ENCODE data around the gene DIPK1C.

Gene DIPK1C

DNA sequence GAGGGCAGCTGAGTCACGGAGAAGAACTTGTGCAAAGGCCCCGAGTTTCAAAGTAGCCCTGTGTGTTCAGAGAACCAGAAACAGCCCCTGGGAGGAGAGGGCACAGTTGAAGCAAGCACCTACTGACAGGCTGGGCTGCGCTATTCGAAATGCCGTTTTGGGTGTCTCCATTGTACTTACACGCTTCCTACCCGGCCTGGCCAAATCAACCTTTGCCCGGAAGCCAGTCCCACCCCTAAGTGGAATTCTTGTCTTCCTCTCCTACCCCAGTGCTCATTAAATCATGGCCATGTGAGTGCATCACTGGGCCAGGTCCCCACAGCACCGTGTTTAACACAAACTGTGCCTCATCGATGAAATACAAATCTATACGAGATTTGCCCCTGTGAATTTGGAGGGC lies 6.0 kb downstream of the DIPK1C start:
- no peak for DNase-seq (ENCODE audit: low spot score)

DNA sequence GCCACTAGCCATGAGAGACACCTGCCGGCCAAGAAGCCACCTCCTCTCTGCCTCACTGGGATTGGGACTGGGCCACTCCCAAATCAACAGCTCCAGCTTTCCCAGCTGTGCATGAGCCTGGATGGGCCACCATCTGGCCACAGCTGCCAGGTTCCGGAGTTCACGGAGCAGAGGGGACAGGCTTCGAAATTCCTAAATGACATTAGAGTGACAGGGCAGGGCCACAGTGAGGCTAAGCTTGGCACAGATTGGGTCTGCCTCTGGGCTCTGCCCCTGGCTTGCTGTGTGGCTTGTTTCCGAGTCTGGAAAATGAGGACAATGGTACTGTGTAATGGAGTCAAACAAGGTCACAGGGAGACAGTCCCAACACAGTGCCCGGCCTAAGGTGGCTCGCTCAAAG lies 6.5 kb downstream of the DIPK1C start:
- DNase-seq (ENCODE audit: low spot score), result no peak

DNA sequence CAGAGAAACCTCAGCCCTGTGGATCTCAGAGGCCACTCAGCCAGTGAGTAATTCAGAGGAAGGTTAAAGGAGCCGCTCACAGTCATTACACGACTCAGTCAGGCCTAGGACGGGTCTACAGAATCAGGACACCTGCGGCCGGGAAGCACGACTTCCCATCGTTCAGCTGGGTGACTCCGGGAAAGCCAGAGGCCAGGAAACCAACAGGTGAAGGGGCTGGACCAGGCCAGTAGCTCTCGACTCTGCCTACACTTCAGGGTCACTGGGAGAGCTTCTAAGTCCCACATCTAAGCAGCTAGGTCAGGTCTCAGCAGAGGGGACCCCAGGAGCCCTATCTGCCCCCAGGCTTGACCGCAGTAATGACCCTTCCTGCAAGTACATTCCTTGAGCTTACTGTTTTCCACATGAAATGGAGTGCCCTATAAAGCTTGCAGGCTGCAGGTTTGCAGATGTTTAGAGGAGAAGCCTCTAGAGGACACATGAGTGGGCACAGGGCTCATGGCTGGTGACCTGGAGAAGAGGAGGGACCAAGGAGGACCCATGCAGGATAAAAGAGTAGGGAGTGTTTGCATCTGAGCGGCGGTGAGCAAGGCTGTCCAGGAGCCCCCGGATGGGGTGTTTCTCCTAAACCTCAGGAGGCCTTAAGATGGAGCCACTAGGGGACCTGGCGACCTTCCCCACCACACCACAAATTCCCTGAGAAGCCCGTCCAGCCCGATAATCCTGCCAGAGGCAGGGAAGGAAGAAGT lies 9.5 kb downstream of the DIPK1C start:
- no peak for DNase-seq (ENCODE audit: low spot score)

DNA sequence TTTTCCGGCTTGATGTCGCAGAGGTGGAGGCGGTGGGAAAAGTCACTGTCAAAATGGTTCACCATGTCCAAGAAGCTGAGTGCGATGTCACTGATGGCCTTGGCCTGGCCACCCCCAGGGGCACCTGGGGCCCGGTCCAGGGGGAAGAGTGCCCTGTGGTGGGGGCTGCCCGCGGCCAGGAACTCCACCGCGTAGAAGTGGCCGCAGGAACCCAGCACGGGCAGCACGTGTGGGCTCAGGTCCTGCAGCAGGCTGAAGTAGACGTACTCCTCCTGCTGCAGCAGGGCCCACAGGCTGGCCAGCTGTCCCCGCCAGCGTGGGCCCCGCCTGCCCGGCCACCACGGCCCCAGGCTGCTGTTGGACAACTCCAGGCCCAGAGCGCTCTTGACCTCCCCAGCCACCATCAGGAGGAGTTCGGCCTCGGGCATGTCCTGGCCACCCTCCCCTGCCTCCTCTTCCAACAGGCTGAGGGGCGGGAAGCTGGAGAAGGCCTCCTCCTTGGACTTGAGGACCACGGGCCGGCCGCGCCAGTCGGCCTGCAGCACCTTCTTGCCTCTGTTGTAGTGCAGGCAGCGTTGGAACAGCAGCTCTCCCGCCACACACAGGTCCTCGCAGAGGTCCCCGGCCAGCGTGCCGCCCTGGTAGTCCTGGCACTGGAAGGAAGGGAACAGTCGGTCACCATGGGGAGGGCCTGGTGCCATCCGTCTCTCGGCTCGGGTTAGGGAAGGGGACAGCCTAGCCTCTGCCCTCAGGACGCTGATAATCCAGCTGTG lies 10.3 kb downstream of the DIPK1C start:
- no peak for DNase-seq (ENCODE audit: low spot score)

DNA sequence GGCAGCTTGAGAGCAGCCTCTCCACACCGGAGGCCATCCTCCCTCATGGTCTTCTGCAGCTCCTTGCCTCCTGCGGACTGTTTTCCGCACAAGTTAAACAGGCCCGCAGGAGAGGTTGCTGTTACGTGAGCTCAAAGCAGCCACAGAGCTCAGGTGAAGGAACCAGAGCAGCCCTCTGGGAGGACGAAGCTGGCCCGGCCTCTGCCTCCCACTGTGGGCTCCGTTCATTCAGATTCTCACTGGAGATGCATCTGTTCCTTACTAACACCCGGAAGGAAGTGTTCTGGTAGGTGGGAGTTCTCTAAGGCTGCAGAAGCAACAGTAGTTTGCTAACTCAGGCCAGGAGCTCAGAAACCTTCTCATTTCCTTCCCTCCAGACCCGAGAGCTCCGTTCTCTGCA lies 10.9 kb downstream of the DIPK1C start:
- no peak for DNase-seq (ENCODE audit: low spot score)

DNA sequence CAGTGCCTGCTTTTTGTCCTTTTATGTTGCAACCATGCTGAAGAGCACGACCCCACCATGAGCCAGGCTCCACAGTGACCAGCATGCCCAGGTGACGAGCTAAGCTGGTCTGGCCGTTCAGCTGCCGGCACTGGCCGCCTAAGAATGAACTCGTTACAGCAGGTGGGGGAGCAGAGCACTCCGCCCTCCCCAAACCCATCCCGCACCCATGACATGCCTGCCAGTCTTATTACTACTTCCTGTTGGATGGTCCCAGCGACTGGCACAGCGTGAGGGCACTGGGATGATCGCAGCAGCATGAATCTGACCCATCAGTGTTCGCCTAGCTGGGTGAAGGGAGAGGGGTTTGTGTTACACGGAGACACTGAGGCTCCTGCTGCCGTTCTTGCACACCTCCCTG lies 11.5 kb downstream of the DIPK1C start:
- no peak for DNase-seq (ENCODE audit: low spot score)

DNA sequence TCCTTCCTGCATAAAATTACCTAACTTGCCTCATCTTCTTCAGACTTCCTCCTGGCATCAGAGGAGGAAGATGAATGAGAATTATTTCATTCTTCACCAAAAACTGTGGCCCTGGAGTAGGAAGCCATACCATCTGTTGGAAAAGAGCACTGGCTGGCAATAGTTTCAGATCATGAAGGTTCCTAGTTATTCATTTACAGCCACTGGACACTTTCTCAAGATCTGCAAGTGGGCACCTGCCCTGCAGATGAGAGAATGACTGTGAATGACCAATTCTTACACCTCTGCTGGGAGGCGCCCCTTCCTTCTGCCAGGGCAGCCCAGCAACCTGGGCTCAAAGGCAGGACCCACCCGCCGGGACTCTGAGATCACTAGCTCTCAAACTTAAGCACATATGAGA lies 13.0 kb downstream of the DIPK1C start:
- no peak for DNase-seq (ENCODE audit: low spot score)

DNA sequence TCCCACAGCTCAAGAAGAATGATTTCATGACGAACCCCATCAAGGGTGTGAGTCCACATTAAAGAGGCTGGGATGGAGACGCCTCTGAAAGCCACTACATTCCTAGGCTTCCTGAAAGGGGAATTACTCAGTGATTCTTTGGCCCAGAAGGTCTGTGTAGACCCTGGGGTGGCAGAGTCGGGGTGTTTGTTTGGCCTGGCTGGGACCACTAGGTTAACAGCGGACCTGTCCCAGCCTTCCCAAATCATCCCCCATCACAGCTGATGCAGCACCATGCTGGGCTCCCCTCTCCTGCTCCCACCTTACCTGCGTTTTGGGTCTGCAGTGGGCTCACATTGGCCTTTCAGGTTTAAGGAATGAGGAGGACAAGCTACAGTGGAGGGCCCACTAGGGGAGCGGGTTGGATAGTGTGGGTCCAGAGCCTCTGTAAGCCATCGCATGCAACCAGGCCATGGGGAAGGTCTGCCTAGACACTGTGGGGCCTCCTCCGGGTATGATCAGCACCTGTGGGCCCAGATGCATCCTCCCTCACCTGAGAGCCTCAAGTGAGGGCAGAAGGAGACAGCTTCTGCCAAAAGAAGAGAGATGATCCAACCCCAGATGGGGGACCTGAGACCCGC lies 16.2 kb downstream of the DIPK1C start:
- DNase-seq (ENCODE audit: low spot score), result no peak

DNA sequence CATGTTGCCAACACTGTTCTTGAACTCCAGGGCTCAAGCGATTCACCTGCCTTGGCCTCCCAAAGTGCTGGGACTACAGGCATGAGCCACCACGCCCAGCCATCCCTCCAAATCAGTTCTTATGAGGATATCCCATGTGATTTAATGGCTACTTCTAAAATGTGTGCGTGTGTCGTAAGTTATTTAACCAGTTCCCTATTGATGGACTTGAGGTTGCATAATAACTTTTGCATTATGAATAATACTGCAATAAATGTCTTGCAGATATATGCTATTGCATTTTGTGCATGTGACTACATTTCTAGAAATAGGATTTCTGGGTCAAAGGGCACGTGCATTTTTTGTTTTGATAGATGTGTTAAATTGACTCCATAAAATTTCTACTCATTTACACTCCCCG lies 19.0 kb downstream of the DIPK1C start:
- DNase-seq (ENCODE audit: low spot score), result no peak

DNA sequence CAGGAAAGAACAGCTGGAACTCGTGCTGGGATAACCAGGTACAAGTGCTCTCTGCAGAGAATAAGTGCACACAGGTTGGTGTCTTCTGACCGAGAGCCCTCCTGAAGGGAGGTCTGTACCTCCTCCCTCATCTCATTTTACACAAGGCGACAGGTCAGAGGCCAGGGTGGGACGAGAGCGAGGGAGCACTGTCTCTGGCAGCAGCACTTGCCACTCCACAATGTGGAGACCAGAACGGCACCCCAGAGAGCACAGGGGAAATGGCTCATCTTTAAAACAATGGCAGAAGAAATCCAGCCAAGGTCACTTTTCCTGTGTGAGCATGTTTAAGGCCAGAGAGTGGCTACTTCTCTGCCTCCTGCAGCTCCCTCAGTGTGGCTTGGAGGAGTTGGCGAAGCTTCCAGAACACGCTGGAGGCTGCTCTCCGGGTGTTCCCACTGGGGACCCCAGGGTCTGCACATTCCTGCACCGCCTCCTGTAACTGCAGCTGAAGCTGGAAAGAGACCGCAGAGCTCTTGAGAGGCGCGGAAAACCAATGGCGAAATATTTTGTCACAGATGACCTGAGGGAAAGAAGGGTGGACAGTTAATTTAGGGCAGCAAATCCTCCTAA lies 20.8 kb downstream of the DIPK1C start:
- DNase-seq (ENCODE audit: low spot score), result no peak

DNA sequence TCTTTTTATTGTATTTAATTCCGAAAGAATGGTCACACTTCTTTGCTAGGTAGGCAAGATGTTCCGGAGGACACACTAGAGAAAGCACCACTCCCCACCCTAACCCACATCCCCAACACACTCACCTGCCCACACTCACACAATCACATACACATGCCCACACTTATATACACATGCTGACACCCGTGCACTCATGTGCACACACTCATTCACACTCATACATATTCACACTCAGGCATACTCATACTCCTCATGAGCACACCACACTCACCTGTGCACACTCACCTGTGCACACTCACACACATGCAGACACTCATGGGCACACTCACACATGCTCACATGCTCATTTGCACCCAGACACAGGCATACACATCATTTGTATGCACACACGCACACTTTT lies 21.4 kb downstream of the DIPK1C start:
- no peak for DNase-seq (ENCODE audit: low spot score)

DNA sequence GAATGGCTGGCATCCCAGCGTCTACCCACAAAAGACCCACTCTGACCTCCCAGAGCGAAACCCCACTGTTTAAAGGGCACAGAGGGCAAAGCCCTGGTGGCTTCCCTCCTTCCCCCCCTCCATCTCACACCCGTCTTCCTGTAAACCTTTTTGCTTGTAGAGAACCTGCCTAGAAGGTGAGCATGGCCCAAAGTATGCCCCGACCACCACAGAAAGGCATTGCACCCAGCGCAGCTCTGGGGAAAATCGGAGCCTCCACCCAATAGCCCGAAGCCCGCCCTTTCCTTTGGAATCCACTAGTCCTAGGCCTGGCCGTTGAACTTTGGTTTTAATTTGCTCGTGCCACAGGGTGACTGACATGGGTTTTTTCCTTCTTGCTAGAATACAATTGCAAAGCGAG lies 22.6 kb downstream of the DIPK1C start:
- DNase-seq (ENCODE audit: low spot score), result no peak

DNA sequence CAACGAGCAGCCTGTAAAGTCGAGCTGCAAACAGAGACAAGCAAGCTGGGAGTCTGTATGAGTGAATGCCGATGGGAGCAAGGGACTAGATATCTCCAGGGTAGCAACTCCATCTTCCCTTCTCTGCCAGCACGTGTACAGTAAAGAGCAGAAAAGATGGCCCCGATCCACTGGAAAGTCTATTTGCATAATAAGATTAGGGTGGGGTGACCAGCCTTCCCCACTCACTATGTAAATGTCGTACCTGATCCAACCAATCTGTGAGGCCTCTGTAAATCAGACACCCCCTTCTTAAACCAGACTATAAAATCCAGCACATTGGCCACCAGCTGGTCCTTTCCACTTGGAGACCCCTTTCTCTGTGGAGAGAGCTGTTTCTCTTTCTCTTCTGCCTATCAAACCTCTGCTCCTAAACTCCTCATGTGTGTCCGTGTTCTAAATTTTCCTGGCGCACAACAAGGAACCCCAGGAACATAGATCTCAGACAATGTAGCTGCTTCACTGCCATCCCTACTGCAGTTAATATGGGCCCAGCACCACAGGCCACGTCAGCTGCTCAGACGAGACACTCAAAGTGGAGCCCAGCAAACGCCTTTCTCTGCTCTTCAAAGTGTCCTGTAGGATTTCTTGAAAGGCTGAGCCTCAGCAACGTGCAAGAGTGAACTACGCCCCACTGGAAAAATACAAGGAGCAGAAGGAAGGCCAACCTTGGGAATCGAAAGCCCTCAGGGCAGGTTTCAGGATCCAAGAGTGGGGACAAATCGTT lies 26.1 kb downstream of the DIPK1C start:
- no peak for DNase-seq (ENCODE audit: low spot score)

DNA sequence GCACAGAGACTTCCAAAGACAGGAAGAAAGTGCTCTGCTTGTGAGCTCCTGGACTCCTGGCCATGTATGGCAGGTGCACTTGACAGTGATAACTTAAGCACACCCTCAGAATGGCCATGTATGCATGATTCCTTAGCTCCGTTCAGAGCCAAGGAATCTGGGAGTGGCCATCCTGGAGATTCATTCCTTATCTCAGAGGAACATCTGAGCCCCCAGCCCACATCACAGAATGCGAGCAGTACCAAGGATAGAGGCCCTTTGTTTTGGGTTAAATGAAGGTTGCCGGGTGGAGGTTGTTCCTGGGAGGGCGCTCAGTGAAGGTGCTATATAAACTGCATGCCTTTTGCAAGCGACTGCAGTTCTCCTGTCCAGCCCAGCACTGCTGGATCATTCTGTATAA lies 26.9 kb downstream of the DIPK1C start:
- DNase-seq (ENCODE audit: low spot score), result no peak

DNA sequence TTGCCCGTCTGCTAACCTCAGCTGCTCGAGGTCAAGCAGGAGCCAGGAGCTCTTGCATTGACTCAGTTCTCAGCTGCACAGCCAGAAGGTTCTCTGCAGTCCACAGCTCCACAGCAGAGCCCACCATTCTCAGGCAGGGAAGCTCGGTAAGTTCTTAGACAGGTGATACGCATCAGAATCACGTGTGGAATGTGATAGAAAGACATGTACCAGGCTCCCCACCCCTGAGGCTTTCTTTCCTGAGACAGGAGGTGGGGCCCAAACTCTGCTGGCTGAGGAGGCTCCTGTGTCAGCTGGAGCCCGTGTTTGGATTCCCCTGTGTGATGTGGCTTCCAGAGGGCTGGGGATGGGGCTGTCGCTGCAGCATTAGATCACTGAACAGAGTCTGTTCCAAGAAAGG lies 28.0 kb downstream of the DIPK1C start:
- DNase-seq (ENCODE audit: low spot score), result no peak

DNA sequence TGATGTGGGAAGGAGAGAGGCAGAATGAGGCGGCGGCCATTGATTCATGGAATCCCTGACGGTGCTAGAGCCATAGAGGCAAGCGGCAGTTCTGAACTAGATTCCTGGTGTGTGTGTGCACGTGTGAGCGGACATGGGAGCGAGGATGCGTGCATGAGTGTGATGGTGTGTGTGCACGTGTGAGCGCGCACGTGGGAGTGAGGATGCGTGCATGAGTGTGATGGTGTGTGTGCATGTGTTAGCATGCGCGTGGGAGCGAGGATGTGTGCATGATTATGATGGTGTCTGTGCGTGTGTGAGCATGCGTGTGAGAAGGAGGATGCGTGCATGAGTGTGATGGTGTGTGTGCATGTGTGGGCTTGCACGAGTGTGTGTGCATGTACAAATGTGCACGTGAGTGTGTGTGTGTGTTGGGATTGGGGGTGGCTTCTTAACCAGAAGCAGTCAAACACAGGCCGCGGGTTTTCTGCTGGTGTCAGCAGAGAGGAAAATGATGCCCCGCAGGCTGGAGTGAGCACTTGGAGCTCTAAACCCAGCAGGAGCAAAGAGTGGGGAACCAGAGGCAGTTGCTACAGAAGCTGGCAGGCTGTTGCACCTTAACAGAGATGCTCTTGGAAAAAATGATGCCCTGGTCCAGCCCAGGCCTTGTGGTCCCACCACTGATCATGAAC lies 29.5 kb downstream of the DIPK1C start:
- DNase-seq (ENCODE audit: low spot score), result no peak

DNA sequence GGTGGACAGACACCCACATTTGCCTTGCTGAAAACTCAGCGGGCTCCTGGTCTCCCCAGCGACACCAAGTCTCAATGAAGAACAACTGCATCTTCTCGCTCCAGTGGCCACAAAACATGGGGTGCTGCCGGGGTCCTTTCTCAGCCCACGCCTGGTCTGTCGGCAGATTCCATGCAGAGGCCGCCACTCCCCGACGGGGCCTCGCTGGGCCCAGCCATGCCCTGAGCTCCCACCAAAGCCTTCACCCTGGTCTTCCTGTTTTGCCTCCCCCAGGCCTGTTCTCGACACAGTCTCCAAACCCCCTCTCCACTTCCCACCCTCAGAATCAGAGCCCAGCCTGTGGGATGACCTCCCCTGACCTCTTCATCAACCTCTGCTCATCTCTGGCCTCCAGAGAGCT lies 31.2 kb downstream of the DIPK1C start:
- no peak for DNase-seq (ENCODE audit: low spot score)

DNA sequence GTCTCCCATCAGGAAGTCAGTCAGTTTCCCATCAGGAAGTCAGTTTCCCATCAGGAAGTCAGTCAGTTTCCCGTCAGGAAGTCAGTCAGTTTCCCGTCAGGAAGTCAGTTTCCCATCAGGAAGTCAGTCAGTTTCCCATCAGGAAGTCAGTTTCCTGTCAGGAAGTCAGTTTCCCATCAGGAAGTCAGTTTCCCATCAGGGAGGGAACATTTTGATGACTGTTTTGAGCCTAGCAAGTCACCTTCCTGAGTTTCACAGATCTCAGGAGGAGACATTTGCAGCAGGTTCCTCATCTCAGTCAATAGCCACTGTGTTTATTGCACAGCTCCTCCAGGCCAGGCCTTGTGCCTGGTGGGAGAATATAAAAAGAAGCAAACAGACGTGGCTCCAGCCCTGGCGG lies 31.9 kb downstream of the DIPK1C start:
- DNase-seq (ENCODE audit: low spot score), result no peak

DNA sequence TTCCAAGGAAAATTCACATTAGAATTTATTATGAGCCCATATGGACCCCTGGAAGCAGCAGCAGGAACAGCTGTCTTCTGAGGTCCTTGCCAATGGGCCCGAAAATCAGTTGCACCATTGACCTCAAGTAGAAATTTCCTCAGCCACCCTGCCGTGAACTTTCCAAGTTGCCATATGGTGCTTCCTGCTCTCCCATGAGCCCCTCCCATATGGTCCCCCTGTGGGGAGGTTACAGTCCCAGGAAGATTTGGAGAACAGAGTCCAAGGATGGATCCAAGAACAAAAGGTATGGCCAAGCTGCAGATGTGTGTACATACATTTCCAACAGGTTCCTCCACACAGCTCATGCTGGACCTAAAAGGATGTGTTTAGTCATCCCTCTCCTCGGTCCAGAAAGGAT lies 34.6 kb downstream of the DIPK1C start:
- DNase-seq (ENCODE audit: low spot score), result no peak

DNA sequence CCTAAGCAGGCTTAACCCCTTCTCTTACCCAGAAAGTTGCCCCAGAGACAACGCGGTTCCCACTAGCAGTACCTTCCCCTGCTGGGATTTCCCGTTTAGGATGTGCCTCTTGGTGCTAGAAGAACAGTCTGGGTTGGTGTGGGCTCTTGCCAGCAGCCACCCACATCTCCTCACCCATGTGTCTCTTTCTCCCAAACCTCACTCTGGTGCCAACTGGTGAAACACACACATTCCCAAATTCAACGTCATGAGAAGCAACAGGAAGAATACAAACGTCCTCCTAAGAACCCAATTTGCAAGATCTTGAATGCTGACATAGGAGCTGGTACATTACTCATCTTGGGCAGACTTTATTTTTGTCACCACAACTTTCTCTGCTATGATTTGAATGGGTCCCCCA lies 36.2 kb downstream of the DIPK1C start:
- DNase-seq (ENCODE audit: low spot score), result no peak

DNA sequence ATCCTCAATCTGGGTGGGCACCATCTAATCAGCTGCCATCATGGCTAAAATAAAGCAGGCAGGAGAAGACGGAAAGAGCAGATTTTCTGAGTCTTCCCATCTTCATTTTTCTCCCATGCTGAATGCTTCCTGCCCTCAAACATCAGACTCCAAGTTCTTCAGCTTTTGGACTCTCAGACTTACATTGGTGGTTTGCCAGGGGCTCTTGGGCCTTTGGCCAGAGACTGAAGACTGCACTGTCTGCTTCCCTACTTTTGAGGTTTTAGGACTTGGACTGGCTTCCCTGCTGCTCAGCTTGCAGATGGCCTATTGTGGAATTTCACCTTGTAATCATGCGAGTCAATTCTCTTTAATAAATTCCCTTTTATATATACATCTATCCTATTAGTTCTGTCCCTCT lies 36.6 kb downstream of the DIPK1C start:
- no peak for DNase-seq (ENCODE audit: low spot score)

DNA sequence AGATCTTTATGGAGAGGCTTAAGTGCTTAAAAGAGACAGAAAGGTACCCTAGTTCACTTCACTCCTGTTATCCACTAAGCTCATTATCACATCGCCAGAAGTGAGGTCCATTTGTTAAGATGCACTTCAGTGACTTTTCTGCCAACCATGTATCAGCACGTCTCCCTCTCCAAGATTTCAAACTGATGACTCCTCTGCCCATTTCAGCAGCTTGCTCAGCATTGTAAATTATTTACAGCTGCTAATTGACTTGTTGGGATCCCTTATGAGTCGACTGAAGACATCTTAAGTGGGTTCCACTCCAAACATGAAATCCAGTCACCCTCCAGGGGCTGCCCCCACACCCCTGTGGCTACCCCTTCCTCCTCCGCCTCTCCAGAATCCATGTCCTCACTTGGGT lies 37.3 kb downstream of the DIPK1C start:
- no peak for DNase-seq (ENCODE audit: low spot score)
